GM12878 (cell line): ENCODE results near the gene PLXDC1. TPM values are rescaled to one million over a fixed set of nuclear protein-coding genes. Genes with fewer than 3 reads are reported as not detected.

Experiments used
- ATAC-seq: fragments of 200-7000 bp; cut with Tn5 transposase; 3 replicates; pipeline ENCODE4 v1.9.1; 2020; ENCODE audit warnings: mild to moderate bottlenecking, moderate library complexity
- BruUV-seq: library from RNA; stranded (reverse); fragments of 400-500 nt; replicated peaks from 2 replicates; lab custom pipeline; 2021; lab: Mats Ljungman, UMichigan
- CTCF ChIA-PET: fragments of 300-600 bp; sonication (Branson Sonifier 250); formaldehyde crosslinking; extraction: SDS; loops from one replicate; lab custom pipeline; 2021; ENCODE audit warnings: inconsistent platforms; lab: Yijun Ruan, JAX
- POLR2A ChIA-PET: fragments of 350-600 bp; formaldehyde crosslinking; extraction: SDS; loops from one replicate; lab custom pipeline; 2021; ENCODE audit warnings: inconsistent platforms; lab: Charles Lee
- RAD21 ChIA-PET: fragments of 300-600 bp; sonication (Branson Sonifier 250); formaldehyde crosslinking; loops from one replicate; lab custom pipeline; 2023; ENCODE audit warnings: antibody characterized with exemption; ENCODE audit not compliant: unreplicated experiment; lab: Charles Lee
- SMC1A ChIA-PET: fragments of 300-600 bp; sonication (Branson Sonifier 250); formaldehyde crosslinking; loops from one replicate; lab custom pipeline; 2023; ENCODE audit not compliant: unreplicated experiment, uncharacterized antibody; lab: Charles Lee
- DNase-seq: peaks from one replicate; pipeline ENCODE4 v3.0.0-alpha.2; 2011; ENCODE audit warnings: low read depth, low spot score
- FAIRE-seq: peaks from 3 replicates; lab custom pipeline; 2011; peaks lifted over from hg19 to GRCh38; lab: Jason Lieb, UNC
- H2AFZ ChIP-seq: 2 replicates; pipeline ENCODE4 v1.6.0; 2011; ENCODE audit warnings: low read depth, low read length, control low read depth; ENCODE audit not compliant: control insufficient read depth
- H3K27ac ChIP-seq: 2 replicates; pipeline ENCODE4 v1.5.1; 2011; ENCODE audit warnings: control low read depth; ENCODE audit not compliant: control insufficient read depth, insufficient read depth
- H3K27me3 ChIP-seq, 2 experiments: replicated peaks in 1 of 2; 2 replicates each; pipeline versions ENCODE4 v1.6.0 to v1.6.1; 2011; ENCODE audit warnings: low read length in 1 of 2; ENCODE audit not compliant: control insufficient read depth in 2 of 2, insufficient read depth in 2 of 2
- H3K36me3 ChIP-seq, 2 experiments: 2 replicates each; pipeline ENCODE4 v1.5.1; 2011; ENCODE audit warnings: low read length in 1 of 2; ENCODE audit not compliant: control insufficient read depth in 2 of 2, insufficient read depth in 2 of 2
- H3K4me1 ChIP-seq: 2 replicates; pipeline ENCODE4 v1.6.1; 2011; ENCODE audit warnings: mild to moderate bottlenecking, low read length, moderate library complexity, mixed read lengths; ENCODE audit not compliant: control insufficient read depth, insufficient read depth
- H3K4me2 ChIP-seq: 2 replicates; pipeline ENCODE4 v1.6.0; 2011; ENCODE audit warnings: control low read depth; ENCODE audit not compliant: control insufficient read depth, insufficient read depth
- H3K4me3 ChIP-seq: fragments of 200-600 bp; sonication (generic); 2 replicates; pipeline ENCODE4 v1.5.1; 2016
- H3K79me2 ChIP-seq: 2 replicates; pipeline ENCODE4 v1.6.0; 2011; ENCODE audit warnings: low read length; ENCODE audit not compliant: control insufficient read depth, insufficient read depth
- H3K9ac ChIP-seq: 2 replicates; pipeline ENCODE4 v1.8.0; 2011; ENCODE audit warnings: low read length, control low read depth, mixed read lengths; ENCODE audit not compliant: control insufficient read depth, insufficient read depth
- H3K9me3 ChIP-seq: replicated peaks from 3 replicates; pipeline ENCODE4 v1.5.1; 2011; ENCODE audit warnings: mild to moderate bottlenecking, low read length; ENCODE audit not compliant: control insufficient read depth, insufficient read depth
- H4K20me1 ChIP-seq: 2 replicates; pipeline ENCODE4 v1.6.0; 2011; ENCODE audit not compliant: control insufficient read depth, insufficient read depth
- ATF7 ChIP-seq: fragments of 450-650 bp; IDR thresholded peaks from 2 replicates; pipeline ENCODE4 v1.6.1; 2016; ENCODE audit warnings: low read depth, mild to moderate bottlenecking
- MYC ChIP-seq: IDR thresholded peaks from 2 replicates; pipeline ENCODE4 v1.6.1; 2011; ENCODE audit warnings: mild to moderate bottlenecking, low read length, moderate library complexity, inconsistent platforms; ENCODE audit not compliant: insufficient read depth, insufficient replicate concordance, insufficient read length, severe bottlenecking
- NBN ChIP-seq: fragments of 450-650 bp; IDR thresholded peaks from 2 replicates; pipeline ENCODE4 v1.6.1; 2016
- PAX5 ChIP-seq: IDR thresholded peaks from 2 replicates; pipeline ENCODE4 v1.6.1; 2011; ENCODE audit warnings: low read depth, low read length, borderline replicate concordance
- PAX8 ChIP-seq: fragments of 450-650 bp; IDR thresholded peaks from 2 replicates; pipeline ENCODE4 v1.6.1; 2017; ENCODE audit warnings: mild to moderate bottlenecking, moderate library complexity
- RAD51 ChIP-seq: fragments of 450-650 bp; IDR thresholded peaks from 2 replicates; pipeline ENCODE4 v1.6.1; 2016; ENCODE audit warnings: moderate library complexity, mild to moderate bottlenecking, inconsistent platforms
- SREBF2 ChIP-seq: IDR thresholded peaks from 2 replicates; pipeline ENCODE4 v1.6.1; 2012; ENCODE audit warnings: mild to moderate bottlenecking, low read length
- SUZ12 ChIP-seq: fragments of 200-600 bp; sonication (generic); IDR thresholded peaks from one replicate; pipeline ENCODE4 v1.6.1; 2018; ENCODE audit warnings: antibody characterized with exemption, mild to moderate bottlenecking; ENCODE audit not compliant: unreplicated experiment
- ZNF384 ChIP-seq: IDR thresholded peaks from 2 replicates; pipeline ENCODE4 v1.6.1; 2012; ENCODE audit warnings: low read depth, mild to moderate bottlenecking, low read length, improper control_type of control experiment, borderline replicate concordance
- WGBS: methylation state at CpG from one replicate; pipeline ENCODE4 v1.1.6; 2016; ENCODE audit warnings: low lambda C conversion rate; ENCODE audit not compliant: insufficient replicate concordance, insufficient coverage; ENCODE audit errors: missing lambda C conversion rate; 5-methylcytosine and 5-hydroxymethylcytosine counted together
- in situ Hi-C: fragments of 300-500 bp; cut with MboI; formaldehyde crosslinking; loops from 9 replicates; pipeline ENCODE4 v1.14.3; 2018; ENCODE audit warnings: mixed read lengths
- intact Hi-C: fragments of 100-400 bp; cut with micrococcal nuclease; formaldehyde crosslinking; loops from one replicate; pipeline ENCODE4 v1.14.2; 2022; ENCODE audit not compliant: unreplicated experiment
- polyA plus RNA-seq, 11 experiments: library from polyadenylated mRNA; depleted of rRNA in 4 of 11; unstranded in 6 of 11; stranded (reverse) in 5 of 11; fragments of >200 nt; fragmentation: Nextera tagmentation in 4 of 11; fragmentation: Illumina TruSeq in 1 of 11; extraction: Ambion mirVana in 4 of 11; extraction: Trizol in 1 of 11; gene quantifications; 1 replicate in 1 of 11; 2 replicates in 10 of 11; pipeline versions ENCODE4 v1.2.1 to v1.2.3, GENCODE V29; 2011 to 2016; ENCODE audit warnings: inconsistent platforms in 2 of 11, missing spikeins in 2 of 11, low read depth in 1 of 11
- total RNA-seq, 4 experiments: library from RNA; depleted of rRNA in 3 of 4; stranded (reverse); fragments of >200 nt in 3 of 4; fragmentation: Illumina TruSeq in 1 of 4; extraction: Trizol in 1 of 4; gene quantifications; 2 replicates each; pipeline versions ENCODE4 v1.2.1 to v1.2.3, GENCODE V29; 2013 to 2021
- TF ChIP-seq, protein P1 (sequence below): fragments of 450-650 bp; IDR thresholded peaks from 2 replicates; pipeline ENCODE4 v1.6.1; 2016; ENCODE audit warnings: mild to moderate bottlenecking

Gene PLXDC1
- total and polyA plus RNA-seq, 10 of the 15 experiments (the other 5 are each of a cell fraction or from before 2014, with no cell fraction given): 0.03 to 0.30 (median 0.22) TPM; not detected in 7

DNA sequence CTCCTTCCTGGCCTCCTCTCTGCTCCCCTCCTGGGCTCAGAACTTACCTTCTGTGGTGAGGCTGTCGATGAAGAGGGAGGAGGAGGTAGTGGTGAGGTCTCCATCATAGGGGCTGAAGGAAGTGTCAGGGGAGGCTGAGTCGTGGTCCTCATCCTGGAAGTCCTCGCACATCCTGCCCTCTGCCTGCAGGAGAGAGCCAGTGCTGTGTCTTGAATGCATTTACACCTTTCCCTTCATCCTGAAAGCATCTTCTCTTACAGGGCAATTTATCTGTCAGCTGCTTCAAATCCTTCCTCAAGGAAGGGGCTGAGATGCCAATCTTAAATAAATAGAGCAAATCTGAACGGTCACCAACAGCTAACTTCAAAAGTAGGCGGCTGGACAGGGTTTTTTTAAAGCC lies 73.6 kb downstream of the PLXDC1 start:
- no TSS peak for BruUV-seq
- intact Hi-C loops: no loop called here
- H3K4me2 ChIP-seq: no peak overlapping the region
- 27% methylated on average over 5 of the region's 5 CpGs for WGBS
- ChIA-PET CTCF (interaction anchor here (0.6 to 1.9 kb wide), 5 partner anchors 21 to 129 kb away, joined by 3 to 8 read pairs (median 6); no protein-coding TSS in a partner anchor), SMC1A (interaction anchor here (1.4 to 3.5 kb wide), 2 partner anchors 75 to 95 kb away, joined by 6 to 12 read pairs; no protein-coding TSS in a partner anchor), RAD21 (interaction anchor here (1.2 to 2.5 kb wide), 4 partner anchors 9 to 95 kb away, joined by 3 to 10 read pairs (median 4); partner anchors contain the start of gene PLXDC1)
- H3K27ac ChIP-seq: no peak overlapping the region
- H2AFZ ChIP-seq: no peak overlapping the region
- no peaks in the 10 kb centered on the region for H3K9me3 ChIP-seq
- no peak for FAIRE-seq
- H4K20me1 ChIP-seq: no peaks in the 10 kb centered on the region
- H3K79me2 ChIP-seq: no peaks in the 10 kb centered on the region
- no peaks in the 10 kb centered on the region; a peak in 2 of 4 replicates for H3K27me3 ChIP-seq
- no peak for TF ChIP-seq NBN
- TF ChIP-seq SREBF2: no peak
- no peak for TF ChIP-seq MYC
- no peak for TF ChIP-seq SUZ12
- TF ChIP-seq ATF7: no peak
- TF ChIP-seq ZNF384: no peak
- no peak for TF ChIP-seq PAX8
- TF ChIP-seq, all 136 proteins: peak for 0
- in situ Hi-C loops: no loop called here
- POLR2A ChIA-PET: no interaction called here
- no peak overlapping the region for H3K9ac ChIP-seq
- ATAC-seq (peak; percentile 19; the same call in 2 of the 3 replicates), DNase-seq (no peak)
- no peaks in the 10 kb centered on the region for H3K36me3 ChIP-seq
- no peak overlapping the region for H3K4me3 ChIP-seq
- no peaks in the 10 kb centered on the region for H3K4me1 ChIP-seq

DNA sequence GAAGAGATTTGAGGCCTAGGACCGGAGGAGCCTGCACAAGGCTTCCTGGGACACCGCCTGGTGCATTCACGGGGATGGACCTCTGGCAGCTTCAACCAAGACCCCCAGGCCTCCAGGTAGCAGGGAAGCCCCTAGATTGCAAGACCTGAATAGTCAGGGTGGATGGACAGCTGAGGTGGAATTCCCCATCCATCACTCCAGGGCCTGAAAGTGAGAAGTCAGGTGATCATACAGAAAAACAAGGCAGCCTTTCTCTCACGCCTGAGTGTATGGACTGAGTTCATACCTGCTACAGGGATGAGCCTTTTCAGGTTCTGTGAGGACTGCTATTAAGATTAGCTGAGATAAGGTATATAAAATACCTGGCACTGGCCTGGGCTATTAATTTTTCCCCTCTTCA lies 74.2 kb downstream of the PLXDC1 start:
- Histone ChIP-seq H3K27ac (no peak overlapping the region), H3K79me2 (no peaks in the 10 kb centered on the region), H3K9ac (no peak overlapping the region), H3K9me3 (no peaks in the 10 kb centered on the region), H3K4me2 (no peak overlapping the region), H3K4me1 (no peaks in the 10 kb centered on the region), H3K36me3 (no peaks in the 10 kb centered on the region), H2AFZ (no peak overlapping the region), H3K4me3 (no peak overlapping the region), H3K27me3 (no peaks in the 10 kb centered on the region; a peak in 2 of 4 replicates), H4K20me1 (no peaks in the 10 kb centered on the region)
- TF ChIP-seq PAX5: no peak
- TF ChIP-seq, protein P1, sequence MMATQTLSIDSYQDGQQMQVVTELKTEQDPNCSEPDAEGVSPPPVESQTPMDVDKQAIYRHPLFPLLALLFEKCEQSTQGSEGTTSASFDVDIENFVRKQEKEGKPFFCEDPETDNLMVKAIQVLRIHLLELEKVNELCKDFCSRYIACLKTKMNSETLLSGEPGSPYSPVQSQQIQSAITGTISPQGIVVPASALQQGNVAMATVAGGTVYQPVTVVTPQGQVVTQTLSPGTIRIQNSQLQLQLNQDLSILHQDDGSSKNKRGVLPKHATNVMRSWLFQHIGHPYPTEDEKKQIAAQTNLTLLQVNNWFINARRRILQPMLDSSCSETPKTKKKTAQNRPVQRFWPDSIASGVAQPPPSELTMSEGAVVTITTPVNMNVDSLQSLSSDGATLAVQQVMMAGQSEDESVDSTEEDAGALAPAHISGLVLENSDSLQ: peak; percentile 60
- TF ChIP-seq RAD51: 0 out of 2 replicates have a peak, but pooled peaks have one; percentile 41
- intact Hi-C loops: no loop called here
- WGBS: 39% methylated on average over 4 of the region's 4 CpGs
- BruUV-seq: no TSS peak
- FAIRE-seq (no peak), DNase-seq (no peak), ATAC-seq (peak; percentile 71)
- POLR2A ChIA-PET: no interaction called here
- SMC1A ChIA-PET: interaction anchor here (0.6 to 3.5 kb wide), 3 partner anchors 40 to 94 kb away, joined by 3 to 12 read pairs (median 6); no protein-coding TSS in a partner anchor
- CTCF ChIA-PET: interaction anchor here (0.8 to 1.9 kb wide), 5 partner anchors 20 to 94 kb away, joined by 3 to 8 read pairs (median 6); no protein-coding TSS in a partner anchor
- in situ Hi-C loops: no loop called here
- RAD21 ChIA-PET: interaction anchor here (0.5 to 2.5 kb wide), 5 partner anchors 10 to 158 kb away, joined by 3 to 10 read pairs (median 4); partner anchors contain the start of gene PLXDC1
